Ishikawa (cell line): ENCODE measurements around the gene ALG2.
A peak's percentile ranks its signal among the peaks of the same experiment; 100 is the strongest.

Experiments
- CEBPB ChIP-seq: IDR thresholded peaks from 2 replicates; pipeline ENCODE4 v1.6.1; 2012
- CREB1 ChIP-seq: IDR thresholded peaks from 2 replicates; pipeline ENCODE4 v1.6.1; 2012; ENCODE audit warnings: low read depth
- EGR1 ChIP-seq: IDR thresholded peaks from 2 replicates; pipeline ENCODE4 v1.6.1; 2012
- EP300 ChIP-seq: IDR thresholded peaks from 2 replicates; pipeline ENCODE4 v1.6.1; 2012; ENCODE audit warnings: borderline replicate concordance
- FOXM1 ChIP-seq: IDR thresholded peaks from 2 replicates; pipeline ENCODE4 v1.6.1; 2012; ENCODE audit warnings: low read depth, borderline replicate concordance
- MAX ChIP-seq: IDR thresholded peaks from 2 replicates; pipeline ENCODE4 v1.6.1; 2012
- NFIC ChIP-seq: IDR thresholded peaks from 2 replicates; pipeline ENCODE4 v1.6.1; 2012
- RAD21 ChIP-seq: IDR thresholded peaks from 2 replicates; pipeline ENCODE4 v1.6.1; 2012; ENCODE audit warnings: low read depth
- REST ChIP-seq: IDR thresholded peaks from 2 replicates; pipeline ENCODE4 v1.6.1; 2012; ENCODE audit warnings: low read depth, mild to moderate bottlenecking
- TAF1 ChIP-seq: IDR thresholded peaks from 2 replicates; pipeline ENCODE4 v1.6.1; 2012; ENCODE audit warnings: low read depth, mild to moderate bottlenecking
- TCF12 ChIP-seq: IDR thresholded peaks from 2 replicates; pipeline ENCODE4 v1.6.1; 2012; ENCODE audit warnings: low read depth
- TEAD4 ChIP-seq: IDR thresholded peaks from 2 replicates; pipeline ENCODE4 v1.6.1; 2012
- USF1 ChIP-seq: IDR thresholded peaks from 2 replicates; pipeline ENCODE4 v1.6.1; 2012
- YY1 ChIP-seq: IDR thresholded peaks from 2 replicates; pipeline ENCODE4 v1.6.1; 2012; ENCODE audit warnings: low read depth
- ZBTB7A ChIP-seq: IDR thresholded peaks from 2 replicates; pipeline ENCODE4 v1.6.1; 2012; ENCODE audit warnings: low read depth

ALG2 gene

GRCh38 chr9:99221621-99222415, at the start of gene ALG2, which contains the start of gene SEC61B:
Gene ALG2 (minus strand): TSS chr9:99221942. CDS start chr9:99221894, 48 bp downstream.
Gene SEC61B (plus strand): TSS chr9:99222282. CDS start chr9:99222364, 82 bp downstream.
- no peak for TF ChIP-seq EP300
- TF ChIP-seq FOXM1 = no peak
- peak; percentile 87 for TF ChIP-seq YY1
- TF ChIP-seq RAD21 = no peak
- no peak; the same call in 1 of the 2 replicates for TF ChIP-seq MAX
- 0 out of 2 replicates have a peak, but pooled peaks have one; percentile 42 for TF ChIP-seq ZBTB7A
- TF ChIP-seq CREB1 = peak; percentile 54; the same call in 1 of the 2 replicates
- peak; percentile 12; the same call in 1 of the 2 replicates for TF ChIP-seq CEBPB
- TF ChIP-seq REST = peak; percentile 29; the same call in 1 of the 2 replicates
- TF ChIP-seq TAF1 = peak; percentile 84
- TF ChIP-seq TCF12 = peak; percentile 57; the same call in 1 of the 2 replicates
- 0 out of 2 replicates have a peak, but pooled peaks have one; percentile 8 for TF ChIP-seq TEAD4
- TF ChIP-seq USF1 = no peak
- TF ChIP-seq EGR1 = no peak; the same call in 1 of the 2 replicates

- no peak for TF ChIP-seq CEBPB
- TF ChIP-seq TEAD4 = no peak
- no peak for TF ChIP-seq RAD21
- no peak for TF ChIP-seq USF1
- no peak for TF ChIP-seq FOXM1
Measured at GRCh38 chr9:99270491-99270890, 48.7 kb upstream of the ALG2 start.

- TF ChIP-seq CEBPB = no peak
- no peak for TF ChIP-seq MAX
- no peak for TF ChIP-seq YY1
- no peak for TF ChIP-seq RAD21
- TF ChIP-seq TAF1 = no peak
- no peak for TF ChIP-seq EP300
- TF ChIP-seq USF1 = no peak
- TF ChIP-seq REST = no peak
- TF ChIP-seq FOXM1 = no peak
- no peak for TF ChIP-seq TEAD4
- TF ChIP-seq TCF12 = no peak
- no peak for TF ChIP-seq EGR1
- no peak for TF ChIP-seq ZBTB7A
- TF ChIP-seq CREB1 = no peak
- no peak for TF ChIP-seq NFIC
Measured at GRCh38 chr9:99269416-99269815, 47.7 kb upstream of the ALG2 start.

GRCh38 chr9:99266255-99267023, 44.7 kb upstream of the ALG2 start:
- TF ChIP-seq TCF12 (no peak), EGR1 (no peak), CREB1 (no peak), USF1 (peak; percentile 66), RAD21 (peak; percentile 91), EP300 (no peak), CEBPB (no peak), MAX (peak; percentile 46), YY1 (no peak)
